ENCODE data around the gene SDE2.
"Not testable (repeated sequence)": the region's sequence is repeated elsewhere in the genome, so short reads cannot be mapped to it uniquely, and the experiment has no call there.

The SDE2 gene

DNA sequence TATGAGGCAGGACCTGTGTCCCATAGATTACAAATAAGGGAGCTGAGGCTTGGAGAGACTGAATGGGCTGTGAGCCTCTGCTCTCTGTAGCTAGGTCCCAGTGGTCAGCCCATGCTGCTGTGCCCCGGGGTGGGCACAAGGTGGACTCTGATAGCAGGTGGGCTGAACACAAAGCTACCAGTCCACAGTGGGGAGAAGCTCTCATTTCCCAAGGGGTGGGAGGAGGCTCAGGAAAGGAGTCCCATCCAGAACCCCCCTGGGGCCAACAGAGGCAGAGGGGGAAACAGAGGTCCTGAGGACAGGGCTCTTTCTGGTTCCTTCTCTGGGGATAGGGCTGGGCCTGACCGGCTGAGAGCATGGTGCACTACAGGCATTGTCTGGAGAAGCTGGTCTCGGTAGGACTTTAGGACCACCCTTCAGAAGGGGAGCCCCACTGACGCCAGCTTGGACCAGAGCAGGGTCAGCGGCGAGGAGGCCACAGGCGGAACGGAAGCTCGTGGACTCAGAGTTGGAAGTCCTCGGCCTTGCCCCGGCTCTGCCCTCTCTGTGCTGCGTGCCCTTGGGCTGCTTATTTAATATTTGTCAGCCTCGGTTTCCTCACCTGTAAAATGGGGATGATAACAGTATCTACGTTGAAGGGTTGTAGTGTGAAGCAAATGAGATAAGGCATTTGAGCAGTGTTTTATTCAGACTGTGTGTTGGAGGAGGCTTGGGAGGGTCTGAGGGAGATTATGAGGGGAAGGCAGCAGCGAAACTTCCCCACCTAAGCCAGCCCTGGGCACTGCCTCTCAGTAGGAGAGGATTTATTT is 26.6 kb downstream of the SDE2 start:
- H3K4me1 ChIP-seq (ENCODE audit: control extremely low read depth in 1 of 4, control insufficient read depth in 4 of 4, insufficient read depth in 4 of 4, low read length in 3 of 4): peaks cover 0 to 8% (median 6%) of the 10 kb centered on the region in 4 experiments
- H3K36me3 ChIP-seq (ENCODE audit: control insufficient read depth in 4 of 4, insufficient read depth in 4 of 4, low read length in 3 of 4): no peaks in the 10 kb centered on the region
- 100% methylated on average over 8 of the region's 15 CpGs for WGBS (ENCODE audit: insufficient coverage)
- no peak for DNase-seq
- no peak overlapping the region for H3K27ac ChIP-seq (ENCODE audit: insufficient read depth in 1 of 2, low read depth in 1 of 2, low read length in 2 of 2, poor library complexity in 1 of 2, severe bottlenecking in 2 of 2)
- no peaks in the 10 kb centered on the region for H3K9me3 ChIP-seq (ENCODE audit: control extremely low read depth in 1 of 5, control insufficient read depth in 4 of 5, insufficient read depth in 2 of 5, low read depth in 1 of 5, low read length in 4 of 5)
- ChIA-PET CTCF (interaction anchor here (0.8 to 5.9 kb wide), 6 partner anchors 11 to 496 kb away, joined by 3 to 59 read pairs (median 4); no protein-coding TSS in a partner anchor), POLR2A (no interaction called here)
- no peaks in the 10 kb centered on the region for H3K27me3 ChIP-seq (replicated peaks in 2 of 5; ENCODE audit: control insufficient read depth in 4 of 5, insufficient read depth in 5 of 5, low read length in 4 of 5)
- no peak overlapping the region for H3K4me3 ChIP-seq (ENCODE audit: control insufficient read depth in 1 of 7, extremely low read depth in 1 of 7, insufficient read depth in 4 of 7, low read depth in 2 of 7, low read length in 6 of 7)

DNA sequence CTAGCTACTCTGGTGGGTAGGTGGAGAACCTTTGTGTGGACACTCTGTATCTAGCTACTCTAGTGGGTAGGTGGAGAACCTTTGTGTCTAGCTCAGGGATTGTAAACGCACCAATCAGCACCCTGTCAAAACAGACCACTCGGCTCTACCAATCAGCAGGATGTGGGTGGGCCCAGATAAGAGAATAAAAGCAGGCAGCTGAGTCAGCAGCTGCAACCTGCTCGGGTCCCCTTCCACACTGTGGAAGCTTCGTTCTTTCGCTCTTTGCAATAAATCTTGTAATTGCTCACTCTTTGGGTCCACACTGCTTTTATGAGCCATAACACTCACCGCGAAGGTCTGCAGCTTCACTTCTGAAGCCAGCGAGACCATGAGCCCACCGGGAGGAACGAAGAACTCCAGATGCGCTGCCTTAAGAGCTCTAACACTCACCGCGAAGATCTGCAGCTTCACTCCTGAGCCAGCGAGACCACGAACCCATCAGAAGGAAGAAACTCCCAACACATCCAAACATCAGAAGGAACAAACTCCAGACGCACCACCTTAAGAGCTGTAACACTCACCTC is 28.5 kb downstream of the SDE2 start:
- CTCF ChIA-PET: interaction anchor here (0.9 to 5.9 kb wide), 6 partner anchors 9 to 496 kb away, joined by 3 to 59 read pairs (median 4); no protein-coding TSS in a partner anchor
- 75% methylated on average over 11 of the region's 16 CpGs for WGBS (ENCODE audit: insufficient coverage)
- H3K9me3 ChIP-seq (ENCODE audit: control extremely low read depth in 1 of 5, control insufficient read depth in 4 of 5, insufficient read depth in 2 of 5, low read depth in 1 of 5, low read length in 4 of 5); H3K36me3 ChIP-seq (ENCODE audit: control insufficient read depth in 4 of 4, insufficient read depth in 4 of 4, low read length in 3 of 4); H3K4me1 ChIP-seq (ENCODE audit: control extremely low read depth in 1 of 4, control insufficient read depth in 4 of 4, insufficient read depth in 4 of 4, low read length in 3 of 4); H3K27ac ChIP-seq (ENCODE audit: insufficient read depth in 1 of 2, low read depth in 1 of 2, low read length in 2 of 2, poor library complexity in 1 of 2, severe bottlenecking in 2 of 2); H3K4me3 ChIP-seq (ENCODE audit: control insufficient read depth in 1 of 7, extremely low read depth in 1 of 7, insufficient read depth in 4 of 7, low read depth in 2 of 7, low read length in 6 of 7); H3K27me3 ChIP-seq (replicated peaks in 2 of 5; ENCODE audit: control insufficient read depth in 4 of 5, insufficient read depth in 5 of 5, low read length in 4 of 5): not testable (repeated sequence)
- POLR2A ChIA-PET: interaction anchor here (0.6 kb wide), 1 partner anchor 307 kb away, joined by 3 read pairs; no protein-coding TSS in a partner anchor
- peak in 1 of 3 donors; percentile 40 for DNase-seq

DNA sequence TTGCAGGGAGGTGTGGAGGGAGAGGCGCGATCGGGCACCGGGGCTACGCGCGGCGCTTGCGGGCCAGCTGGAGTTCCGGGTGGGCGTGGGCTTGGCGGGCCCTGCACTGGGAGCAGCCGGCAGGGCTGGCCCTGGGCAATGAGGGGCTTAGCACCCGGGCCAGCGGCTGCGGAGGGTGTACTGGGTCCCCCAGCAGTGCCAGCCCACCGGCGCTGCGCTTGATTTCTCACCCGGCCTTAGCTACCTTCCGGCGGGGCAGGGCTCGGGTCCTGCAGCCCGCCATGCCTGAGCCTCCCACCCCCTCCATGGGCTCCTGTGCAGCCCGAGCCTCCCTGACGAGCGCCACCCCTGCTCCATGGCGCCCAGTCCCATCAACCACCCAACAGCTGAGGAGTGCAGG is 29.4 kb downstream of the SDE2 start:
- POLR2A ChIA-PET; H3K27ac ChIP-seq (ENCODE audit: insufficient read depth in 1 of 2, low read depth in 1 of 2, low read length in 2 of 2, poor library complexity in 1 of 2, severe bottlenecking in 2 of 2); H3K4me3 ChIP-seq (ENCODE audit: control insufficient read depth in 1 of 7, extremely low read depth in 1 of 7, insufficient read depth in 4 of 7, low read depth in 2 of 7, low read length in 6 of 7); DNase-seq; H3K36me3 ChIP-seq (ENCODE audit: control insufficient read depth in 4 of 4, insufficient read depth in 4 of 4, low read length in 3 of 4); H3K27me3 ChIP-seq (replicated peaks in 2 of 5; ENCODE audit: control insufficient read depth in 4 of 5, insufficient read depth in 5 of 5, low read length in 4 of 5); H3K4me1 ChIP-seq (ENCODE audit: control extremely low read depth in 1 of 4, control insufficient read depth in 4 of 4, insufficient read depth in 4 of 4, low read length in 3 of 4); H3K9me3 ChIP-seq (ENCODE audit: control extremely low read depth in 1 of 5, control insufficient read depth in 4 of 5, insufficient read depth in 2 of 5, low read depth in 1 of 5, low read length in 4 of 5): not testable (repeated sequence)
- CTCF ChIA-PET: interaction anchor here (0.9 to 2.5 kb wide), 4 partner anchors 16 to 495 kb away, joined by 3 to 7 read pairs (median 4); no protein-coding TSS in a partner anchor
- WGBS (ENCODE audit: insufficient coverage): 96% methylated on average over 16 of the region's 28 CpGs

DNA sequence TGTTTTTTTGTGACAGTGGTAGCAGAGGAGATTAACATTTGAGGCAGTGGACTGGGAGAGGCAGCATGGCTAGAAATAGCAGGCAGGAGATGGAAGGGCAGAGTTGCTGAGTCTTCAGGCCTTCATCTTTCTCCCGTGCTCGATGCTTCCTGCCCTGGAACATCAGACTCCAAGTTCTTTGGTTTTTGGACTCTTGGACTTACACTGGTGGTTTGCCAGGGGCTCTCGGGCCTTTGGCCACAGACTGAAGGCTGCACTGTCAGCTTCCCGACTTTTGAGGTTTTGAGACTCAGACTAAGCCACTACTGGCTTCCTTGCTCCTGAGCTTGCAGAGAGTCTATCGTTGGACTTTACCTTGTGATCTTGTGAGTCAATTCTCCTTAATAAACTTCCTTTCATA is 33.9 kb downstream of the SDE2 start:
- Histone ChIP-seq H3K4me1 (ENCODE audit: control extremely low read depth in 1 of 4, control insufficient read depth in 4 of 4, insufficient read depth in 4 of 4, low read length in 3 of 4) (peaks cover 0 to 3% (median 1%) of the 10 kb centered on the region in 4 experiments), H3K4me3 (ENCODE audit: control insufficient read depth in 1 of 7, extremely low read depth in 1 of 7, insufficient read depth in 4 of 7, low read depth in 2 of 7, low read length in 6 of 7) (no peak overlapping the region), H3K9me3 (ENCODE audit: control extremely low read depth in 1 of 5, control insufficient read depth in 4 of 5, insufficient read depth in 2 of 5, low read depth in 1 of 5, low read length in 4 of 5) (no peaks in the 10 kb centered on the region), H3K36me3 (ENCODE audit: control insufficient read depth in 4 of 4, insufficient read depth in 4 of 4, low read length in 3 of 4) (no peaks in the 10 kb centered on the region), H3K27ac (ENCODE audit: insufficient read depth in 1 of 2, low read depth in 1 of 2, low read length in 2 of 2, poor library complexity in 1 of 2, severe bottlenecking in 2 of 2) (no peak overlapping the region), H3K27me3 (replicated peaks in 2 of 5; ENCODE audit: control insufficient read depth in 4 of 5, insufficient read depth in 5 of 5, low read length in 4 of 5) (no peaks in the 10 kb centered on the region)
- CTCF ChIA-PET: interaction anchor here (1.4 kb wide), 1 partner anchor 55 kb away, joined by 4 read pairs; no protein-coding TSS in a partner anchor
- 96% methylated on average over 4 of the region's 5 CpGs for WGBS (ENCODE audit: insufficient coverage)
- DNase-seq: no peak
- POLR2A ChIA-PET: no interaction called here

DNA sequence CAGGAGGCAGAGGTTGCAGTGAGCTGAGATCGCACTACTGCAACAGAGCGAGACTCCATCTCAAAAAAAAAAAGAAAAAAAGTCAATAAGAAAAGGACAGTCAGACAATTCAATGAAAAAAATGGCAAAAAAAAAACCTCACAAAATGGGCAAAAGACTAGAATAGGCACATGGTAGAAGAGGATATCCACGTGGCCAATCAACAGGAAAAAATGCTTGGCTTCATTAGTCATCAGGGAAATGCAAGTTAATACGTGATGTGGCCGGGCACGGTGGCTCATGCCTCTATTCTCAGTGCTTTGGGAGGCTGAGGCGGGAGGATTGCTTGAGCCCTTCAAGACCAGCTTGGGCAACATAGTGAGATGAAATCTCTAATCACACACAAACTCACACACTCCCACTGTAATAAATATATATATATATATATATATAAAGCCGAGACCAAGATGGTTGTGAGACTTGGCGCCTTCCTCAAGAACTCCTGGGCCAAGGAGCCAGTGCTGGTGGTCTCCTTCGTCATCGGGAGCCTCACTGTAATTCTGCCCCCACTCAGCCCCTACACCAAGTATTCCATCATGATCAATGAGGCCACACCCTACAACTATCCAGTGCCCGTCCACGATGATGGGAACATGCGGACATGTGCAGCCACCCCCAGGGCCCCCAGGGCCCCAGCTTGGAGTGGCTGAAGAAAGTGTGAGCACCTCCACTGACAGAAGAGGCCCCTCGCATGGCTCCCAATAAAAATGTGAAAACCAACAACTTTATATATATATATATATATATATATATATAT is 35.2 kb downstream of the SDE2 start:
- no peak for DNase-seq
- Histone ChIP-seq H3K27ac (ENCODE audit: insufficient read depth in 1 of 2, low read depth in 1 of 2, low read length in 2 of 2, poor library complexity in 1 of 2, severe bottlenecking in 2 of 2) (no peak overlapping the region), H3K36me3 (ENCODE audit: control insufficient read depth in 4 of 4, insufficient read depth in 4 of 4, low read length in 3 of 4) (no peaks in the 10 kb centered on the region), H3K4me1 (ENCODE audit: control extremely low read depth in 1 of 4, control insufficient read depth in 4 of 4, insufficient read depth in 4 of 4, low read length in 3 of 4) (peaks cover 0 to 5% (median 2%) of the 10 kb centered on the region in 4 experiments), H3K4me3 (ENCODE audit: control insufficient read depth in 1 of 7, extremely low read depth in 1 of 7, insufficient read depth in 4 of 7, low read depth in 2 of 7, low read length in 6 of 7) (no peak overlapping the region), H3K27me3 (replicated peaks in 2 of 5; ENCODE audit: control insufficient read depth in 4 of 5, insufficient read depth in 5 of 5, low read length in 4 of 5) (no peaks in the 10 kb centered on the region), H3K9me3 (ENCODE audit: control extremely low read depth in 1 of 5, control insufficient read depth in 4 of 5, insufficient read depth in 2 of 5, low read depth in 1 of 5, low read length in 4 of 5) (no peaks in the 10 kb centered on the region)
- CTCF ChIA-PET: interaction anchor here (1.0 to 6.3 kb wide), 9 partner anchors 9 to 416 kb away, joined by 3 to 59 read pairs (median 4); partner anchors contain the start of gene TMEM63A
- POLR2A ChIA-PET: no interaction called here
- WGBS (ENCODE audit: insufficient coverage): 96% methylated on average over 4 of the region's 15 CpGs

DNA sequence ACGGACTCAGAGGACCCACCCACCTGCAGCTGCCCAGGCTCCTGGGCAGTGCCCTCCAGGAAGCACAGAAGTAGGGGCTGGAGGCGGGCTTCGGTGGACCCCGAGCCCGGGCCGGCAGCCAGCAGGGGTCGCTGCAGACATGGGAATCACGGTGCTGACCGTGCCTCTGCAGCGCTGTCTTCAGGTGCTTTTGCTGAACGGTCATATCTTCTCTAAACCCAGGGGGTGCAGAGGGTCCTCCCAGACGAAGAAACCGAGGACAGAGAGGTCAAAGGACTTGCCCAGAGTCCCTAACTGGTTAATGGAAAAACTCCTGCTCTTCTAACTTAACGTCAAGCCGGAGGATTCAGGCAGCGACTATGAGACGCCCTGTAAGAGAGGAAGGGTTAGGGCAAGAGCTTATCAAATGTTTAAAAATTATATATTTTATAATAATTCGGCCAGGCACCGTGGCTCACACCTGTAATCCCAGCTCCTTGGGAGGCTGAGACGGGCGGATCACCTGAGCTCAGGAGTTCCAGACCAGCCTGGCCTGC is 36.6 kb downstream of the SDE2 start:
- Histone ChIP-seq H3K9me3 (ENCODE audit: control extremely low read depth in 1 of 5, control insufficient read depth in 4 of 5, insufficient read depth in 2 of 5, low read depth in 1 of 5, low read length in 4 of 5) (no peaks in the 10 kb centered on the region), H3K27ac (ENCODE audit: insufficient read depth in 1 of 2, low read depth in 1 of 2, low read length in 2 of 2, poor library complexity in 1 of 2, severe bottlenecking in 2 of 2) (no peak overlapping the region), H3K27me3 (replicated peaks in 2 of 5; ENCODE audit: control insufficient read depth in 4 of 5, insufficient read depth in 5 of 5, low read length in 4 of 5) (no peaks in the 10 kb centered on the region), H3K4me3 (ENCODE audit: control insufficient read depth in 1 of 7, extremely low read depth in 1 of 7, insufficient read depth in 4 of 7, low read depth in 2 of 7, low read length in 6 of 7) (peak overlapping the region in 2 of 7 experiments; percentile 19 to 30), H3K36me3 (ENCODE audit: control insufficient read depth in 4 of 4, insufficient read depth in 4 of 4, low read length in 3 of 4) (no peaks in the 10 kb centered on the region), H3K4me1 (ENCODE audit: control extremely low read depth in 1 of 4, control insufficient read depth in 4 of 4, insufficient read depth in 4 of 4, low read length in 3 of 4) (peaks cover 0 to 5% (median 2%) of the 10 kb centered on the region in 4 experiments)
- ChIA-PET CTCF (interaction anchor here (0.7 to 6.3 kb wide), 20 partner anchors 11 to 475 kb away, joined by 3 to 59 read pairs (median 4); partner anchors contain the start of gene TMEM63A), POLR2A (no interaction called here)
- 18% methylated on average over 16 of the region's 21 CpGs for WGBS (ENCODE audit: insufficient coverage)
- DNase-seq: peak; percentile 50 to 65 (median 63)
